Measurements from ENCODE around the gene ABHD4. TPM values are rescaled to one million over a fixed set of nuclear protein-coding genes. Genes with fewer than 3 reads are reported as not detected.
"Not testable (repeated sequence)": the region's sequence is repeated elsewhere in the genome, so short reads cannot be mapped to it uniquely, and the experiment has no call there.

Gene ABHD4
- total RNA-seq, 1 donor from 2014 or later = 9.7 TPM

GRCh38 chr14:22630066-22630465 is 32.0 kb downstream of the ABHD4 start:
- Mint-ChIP-seq H3K4me1 (no peaks in the 10 kb centered on the region), H3K9me3 (peaks cover 6% of the 10 kb centered on the region), H3K27me3 (peaks cover 14% of the 10 kb centered on the region), H3K27ac (no peak overlapping the region), H3K4me3 (no peak overlapping the region), H3K36me3 (ENCODE audit: low read depth) (no peaks in the 10 kb centered on the region)
- DNase-seq = no peak
- intact Hi-C loops (cut with micrococcal nuclease) = no loop called here

DNA sequence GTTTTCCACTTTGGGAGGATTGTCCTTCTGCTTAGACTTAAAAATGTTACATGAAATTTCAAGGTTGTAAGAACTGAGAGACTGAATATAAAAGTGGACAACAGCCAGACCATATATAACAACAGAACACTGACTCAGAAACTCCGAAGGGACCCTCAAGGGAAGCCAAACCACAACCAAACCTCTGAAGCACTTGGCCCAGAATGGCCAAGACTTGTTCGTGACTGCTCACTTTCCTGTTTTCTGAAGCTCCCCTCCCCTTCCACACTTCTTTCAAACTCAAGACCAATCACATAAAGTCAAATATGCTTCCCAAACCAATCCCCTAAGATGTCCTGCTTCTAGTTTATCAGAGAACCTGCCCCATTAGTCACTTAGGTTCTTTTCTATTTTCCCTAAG is 32.4 kb downstream of the ABHD4 start:
- H3K36me3 Mint-ChIP-seq (ENCODE audit: low read depth) = no peaks in the 10 kb centered on the region
- no peaks in the 10 kb centered on the region for H3K4me1 Mint-ChIP-seq
- no peak overlapping the region for H3K27ac Mint-ChIP-seq
- peaks cover 6% of the 10 kb centered on the region for H3K9me3 Mint-ChIP-seq
- peaks cover 14% of the 10 kb centered on the region for H3K27me3 Mint-ChIP-seq
- no peak overlapping the region for H3K4me3 Mint-ChIP-seq
- intact Hi-C loops (cut with micrococcal nuclease) = no loop called here
- no peak for DNase-seq

DNA sequence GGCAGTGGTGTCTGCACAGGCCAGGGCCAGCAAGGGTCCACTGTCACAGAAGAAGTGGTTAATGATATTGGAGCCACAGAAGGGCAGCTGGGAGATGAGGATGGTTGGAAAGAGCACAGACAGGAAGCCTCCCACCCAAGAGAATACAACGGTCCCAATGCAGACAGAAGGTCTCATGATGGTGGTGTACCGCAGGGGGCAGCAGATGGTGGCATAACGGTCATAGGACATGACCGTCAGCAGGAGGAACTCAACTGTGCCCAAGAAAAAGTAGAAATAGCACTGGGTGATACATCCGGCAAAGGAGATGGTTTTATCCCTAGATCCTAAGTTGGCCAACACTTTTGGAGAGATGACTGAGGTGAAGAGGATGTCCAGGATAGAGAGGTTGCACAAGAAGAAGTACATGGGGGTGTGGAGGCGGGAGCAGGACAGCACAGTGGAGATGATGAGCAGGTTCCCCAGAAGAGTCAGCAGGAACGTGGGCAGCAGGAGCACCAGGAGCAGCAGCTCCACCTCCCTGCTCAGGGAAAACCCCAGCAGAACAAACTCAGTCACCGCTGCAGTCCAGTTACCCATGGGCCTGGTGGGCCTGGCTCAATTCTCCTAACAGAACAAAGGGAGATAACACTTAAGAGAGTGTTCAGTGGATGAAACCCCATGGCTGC is 36.3 kb downstream of the ABHD4 start:
- peaks cover 6% of the 10 kb centered on the region for H3K9me3 Mint-ChIP-seq
- H3K27ac Mint-ChIP-seq = no peak overlapping the region
- peaks cover 3% of the 10 kb centered on the region for H3K36me3 Mint-ChIP-seq (ENCODE audit: low read depth)
- H3K4me3 Mint-ChIP-seq = no peak overlapping the region
- H3K27me3 Mint-ChIP-seq = peaks cover 4% of the 10 kb centered on the region
- no peak for DNase-seq
- no peaks in the 10 kb centered on the region for H3K4me1 Mint-ChIP-seq
- intact Hi-C loops (cut with micrococcal nuclease) = no loop called here

DNA sequence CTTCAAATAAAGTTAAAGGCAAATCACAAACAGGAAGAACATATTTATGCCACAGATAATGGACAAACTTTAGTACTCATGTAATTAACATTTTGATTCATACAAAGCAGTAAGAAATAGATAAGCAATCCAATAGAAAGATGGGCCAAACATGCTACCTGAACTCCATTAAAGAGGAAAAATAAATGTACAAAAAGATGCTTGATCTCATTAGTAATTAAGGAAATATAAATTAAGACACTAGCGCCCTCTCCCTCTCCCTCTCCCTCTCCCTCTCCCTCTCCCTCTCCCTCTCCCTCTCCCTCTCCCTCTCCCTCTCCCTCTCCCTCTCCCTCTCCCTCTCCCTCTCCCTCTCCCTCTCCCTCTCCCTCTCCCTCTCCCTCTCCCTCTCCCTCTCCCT is 37.9 kb downstream of the ABHD4 start:
- DNase-seq; H3K27ac Mint-ChIP-seq; H3K4me3 Mint-ChIP-seq; H3K36me3 Mint-ChIP-seq (ENCODE audit: low read depth); H3K9me3 Mint-ChIP-seq; H3K4me1 Mint-ChIP-seq; H3K27me3 Mint-ChIP-seq; intact Hi-C loops (cut with micrococcal nuclease): not testable (repeated sequence)

- Mint-ChIP-seq H3K4me3 (no peak overlapping the region), H3K27ac (no peak overlapping the region), H3K36me3 (ENCODE audit: low read depth) (peaks cover 3% of the 10 kb centered on the region), H3K4me1 (no peaks in the 10 kb centered on the region), H3K27me3 (peaks cover 5% of the 10 kb centered on the region), H3K9me3 (no peaks in the 10 kb centered on the region)
- no peak for DNase-seq
- intact Hi-C loops (cut with micrococcal nuclease) = no loop called here
Measured at GRCh38 chr14:22640192-22640591, 42.1 kb downstream of the ABHD4 start.

DNA sequence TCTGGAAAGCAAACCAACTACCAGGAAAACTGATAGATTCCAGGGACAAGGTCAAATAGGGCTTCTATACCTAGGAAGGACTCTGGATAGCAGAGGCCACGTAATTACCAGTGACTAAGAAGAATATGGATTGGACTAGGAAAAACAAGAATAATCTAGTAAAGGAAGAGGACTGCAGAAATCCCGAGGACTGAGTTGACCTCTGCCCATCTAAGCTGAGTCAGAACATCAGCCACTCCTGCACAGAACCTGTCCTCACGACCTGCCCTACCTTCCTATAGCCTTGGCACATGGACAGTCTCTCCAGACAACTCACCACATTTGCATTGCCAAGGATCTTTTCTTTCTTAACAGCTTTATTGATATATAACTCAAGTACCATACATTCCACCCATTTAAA is 43.7 kb downstream of the ABHD4 start:
- H3K4me1 Mint-ChIP-seq = no peaks in the 10 kb centered on the region
- H3K4me3 Mint-ChIP-seq = no peak overlapping the region
- DNase-seq = no peak
- no peak overlapping the region for H3K27ac Mint-ChIP-seq
- peaks cover 5% of the 10 kb centered on the region for H3K27me3 Mint-ChIP-seq
- H3K36me3 Mint-ChIP-seq (ENCODE audit: low read depth) = peaks cover 2% of the 10 kb centered on the region
- intact Hi-C loops (cut with micrococcal nuclease) = no loop called here
- no peaks in the 10 kb centered on the region for H3K9me3 Mint-ChIP-seq

DNA sequence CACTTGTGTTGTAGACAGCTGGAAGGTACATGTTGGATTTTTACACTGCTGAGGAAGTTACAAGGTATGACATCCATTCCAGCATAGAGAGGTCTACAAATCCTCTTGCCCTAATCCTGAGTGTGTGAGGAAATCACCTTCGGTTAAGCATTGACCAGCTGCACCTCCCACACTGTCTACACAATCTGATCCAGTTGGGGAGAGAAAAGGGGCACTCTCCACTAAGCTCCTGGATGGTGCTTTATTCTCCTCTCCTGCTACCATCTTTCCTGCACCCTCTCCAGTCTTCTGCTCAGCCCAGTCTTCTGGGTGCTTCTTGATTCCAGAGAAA is 46.2 kb downstream of the ABHD4 start, which contains the start of gene OR6J1:
Gene OR6J1, minus strand, starts transcription at position 48 of the 331 bp plus-strand sequence. CDS start 9,541 bp downstream, outside the sequence.
- intact Hi-C loops (cut with micrococcal nuclease) = no loop called here
- H3K9me3 Mint-ChIP-seq = no peaks in the 10 kb centered on the region
- H3K4me1 Mint-ChIP-seq = no peaks in the 10 kb centered on the region
- H3K27ac Mint-ChIP-seq = no peak within 1 kb of the TSS
- no peak within 1 kb of the TSS for H3K4me3 Mint-ChIP-seq
- no peaks in the 10 kb centered on the region for H3K36me3 Mint-ChIP-seq (ENCODE audit: low read depth)
- H3K27me3 Mint-ChIP-seq = peaks cover 5% of the 10 kb centered on the region
- no peak for DNase-seq

DNA sequence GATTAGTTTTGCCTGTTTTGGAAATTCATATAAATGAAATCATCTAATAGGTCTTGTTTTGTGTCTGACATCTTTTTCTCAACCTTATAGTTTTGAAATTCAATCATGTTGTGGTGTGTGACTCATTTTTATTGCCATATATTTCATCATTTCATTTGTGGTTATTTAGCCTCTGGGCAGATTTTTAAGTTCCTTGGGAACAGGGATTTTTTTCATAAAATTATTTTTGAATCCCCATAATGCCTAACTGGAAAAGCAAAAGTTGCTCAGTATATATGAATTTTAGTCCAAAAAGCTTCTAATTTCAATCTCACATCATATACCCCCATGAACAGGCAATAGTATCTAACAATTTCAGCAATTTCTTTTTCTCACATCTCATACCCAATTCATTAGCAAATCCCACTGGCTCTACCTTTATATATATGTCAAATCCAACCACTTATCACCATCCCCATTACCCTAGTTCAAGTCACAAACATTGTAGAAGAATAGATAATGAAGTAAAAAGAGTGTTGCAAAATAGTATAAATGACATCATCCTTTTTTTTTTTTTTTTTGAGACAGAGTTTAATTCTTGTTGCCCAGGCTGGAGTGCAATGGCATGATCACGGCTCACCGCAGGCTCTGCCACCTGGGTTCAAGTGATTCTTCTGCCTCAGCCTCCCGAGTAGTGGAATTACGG is 48.6 kb downstream of the ABHD4 start:
- no peak overlapping the region for H3K4me3 Mint-ChIP-seq
- no peaks in the 10 kb centered on the region for H3K9me3 Mint-ChIP-seq
- H3K27ac Mint-ChIP-seq = no peak overlapping the region
- DNase-seq = no peak
- H3K27me3 Mint-ChIP-seq = no peaks in the 10 kb centered on the region
- H3K4me1 Mint-ChIP-seq = no peaks in the 10 kb centered on the region
- intact Hi-C loops (cut with micrococcal nuclease) = no loop called here
- H3K36me3 Mint-ChIP-seq (ENCODE audit: low read depth) = no peaks in the 10 kb centered on the region

- Mint-ChIP-seq H3K9me3 (no peaks in the 10 kb centered on the region), H3K4me1 (no peaks in the 10 kb centered on the region), H3K27ac (no peak overlapping the region), H3K36me3 (ENCODE audit: low read depth) (no peaks in the 10 kb centered on the region), H3K27me3 (no peaks in the 10 kb centered on the region), H3K4me3 (no peak overlapping the region)
- intact Hi-C loops (cut with micrococcal nuclease) = no loop called here
- no peak for DNase-seq
Measured at GRCh38 chr14:22648506-22648905, 50.4 kb downstream of the ABHD4 start.

GRCh38 chr14:22650046-22650739 is 52.1 kb downstream of the ABHD4 start:
- H3K27ac Mint-ChIP-seq = no peak overlapping the region
- no peaks in the 10 kb centered on the region for H3K4me1 Mint-ChIP-seq

DNA sequence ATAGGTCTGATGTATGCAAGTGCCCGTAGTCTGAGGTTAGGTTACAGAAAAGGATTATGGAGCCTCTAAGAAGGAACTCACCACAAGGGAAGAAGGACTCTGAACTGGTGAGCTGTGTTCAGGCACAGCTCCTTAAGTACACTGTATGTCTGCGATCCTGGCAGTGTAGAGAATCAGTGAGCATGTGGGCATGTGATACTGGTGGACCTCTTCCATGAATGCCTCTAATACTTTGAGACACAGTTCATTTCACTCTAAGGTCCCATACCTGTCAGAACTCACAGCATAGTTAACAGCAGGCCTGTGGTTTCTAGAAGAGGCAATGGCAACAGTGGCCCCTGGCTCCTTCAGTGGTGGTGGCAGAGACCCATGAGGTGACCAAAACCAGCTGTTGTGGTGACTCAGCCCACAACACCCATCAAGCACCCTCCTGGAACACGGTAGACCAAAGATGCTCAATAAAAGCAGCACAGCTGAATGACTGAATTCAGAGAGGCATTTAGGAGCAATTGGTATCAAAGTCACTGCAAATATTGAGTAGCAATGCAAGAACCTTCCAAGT is 52.9 kb downstream of the ABHD4 start:
- no peaks in the 10 kb centered on the region for H3K4me1 Mint-ChIP-seq
- H3K36me3 Mint-ChIP-seq (ENCODE audit: low read depth) = no peaks in the 10 kb centered on the region
- H3K9me3 Mint-ChIP-seq = no peaks in the 10 kb centered on the region
- no peaks in the 10 kb centered on the region for H3K27me3 Mint-ChIP-seq
- no peak for DNase-seq
- intact Hi-C loops (cut with micrococcal nuclease) = no loop called here
- H3K27ac Mint-ChIP-seq = no peak overlapping the region
- H3K4me3 Mint-ChIP-seq = no peak overlapping the region

More at GRCh38 chr14:22650046-22650739, 52.1 kb downstream of the ABHD4 start:
- no peak for DNase-seq
- H3K27me3 Mint-ChIP-seq = no peaks in the 10 kb centered on the region
- no peaks in the 10 kb centered on the region for H3K36me3 Mint-ChIP-seq (ENCODE audit: low read depth)
- H3K9me3 Mint-ChIP-seq = no peaks in the 10 kb centered on the region
- no peak overlapping the region for H3K4me3 Mint-ChIP-seq
- intact Hi-C loops (cut with micrococcal nuclease) = no loop called here

GRCh38 chr14:22651586-22651985 is 53.5 kb downstream of the ABHD4 start:
- intact Hi-C loops (cut with micrococcal nuclease) = no loop called here
- H3K4me3 Mint-ChIP-seq = no peak overlapping the region
- no peaks in the 10 kb centered on the region for H3K9me3 Mint-ChIP-seq
- no peaks in the 10 kb centered on the region for H3K4me1 Mint-ChIP-seq
- no peak for DNase-seq
- no peak overlapping the region for H3K27ac Mint-ChIP-seq
- H3K27me3 Mint-ChIP-seq = no peaks in the 10 kb centered on the region
- no peaks in the 10 kb centered on the region for H3K36me3 Mint-ChIP-seq (ENCODE audit: low read depth)

GRCh38 chr14:22653012-22653621 is 55.0 kb downstream of the ABHD4 start:
- Mint-ChIP-seq H3K4me1 (no peaks in the 10 kb centered on the region), H3K9me3 (no peaks in the 10 kb centered on the region), H3K27me3 (no peaks in the 10 kb centered on the region), H3K4me3 (no peak overlapping the region), H3K27ac (no peak overlapping the region), H3K36me3 (ENCODE audit: low read depth) (no peaks in the 10 kb centered on the region)
- intact Hi-C loops (cut with micrococcal nuclease) = loop anchor here (1.0 to 2.0 kb wide), 3 partner anchors 83 to 200 kb away; no protein-coding TSS in a partner anchor
- DNase-seq = peak; percentile 85

- H3K36me3 Mint-ChIP-seq (ENCODE audit: low read depth) = no peaks in the 10 kb centered on the region
Measured at GRCh38 chr14:22656226-22656625, 58.1 kb downstream of the ABHD4 start.

More at GRCh38 chr14:22656226-22656625, 58.1 kb downstream of the ABHD4 start:
- intact Hi-C loops (cut with micrococcal nuclease) = no loop called here
- no peaks in the 10 kb centered on the region for H3K27me3 Mint-ChIP-seq
- H3K4me1 Mint-ChIP-seq = no peaks in the 10 kb centered on the region
- no peaks in the 10 kb centered on the region for H3K9me3 Mint-ChIP-seq
- H3K27ac Mint-ChIP-seq = no peak overlapping the region
- no peak overlapping the region for H3K4me3 Mint-ChIP-seq
- no peak for DNase-seq
